CD14-positive monocyte (primary cell): ENCODE data around the gene CHST12. TPM values are rescaled to one million over a fixed set of nuclear protein-coding genes. Genes with fewer than 3 reads are reported as not detected.

Source experiments
- DNase-seq, 3 donors: peaks; one replicate each; pipeline ENCODE4 v3.0.0-alpha.2; 2011 to 2022
- H2AFZ ChIP-seq: 2 replicates; pipeline ENCODE4 v1.6.0; 2012; ENCODE audit warnings: mild to moderate bottlenecking, low read depth, low read length, inconsistent platforms; ENCODE audit not compliant: insufficient read depth, poor library complexity, severe bottlenecking
- H3K27ac ChIP-seq, 2 donors: 1 replicate in 1 of 2; 2 replicates in 1 of 2; pipeline ENCODE4 v1.5.1; 2012 to 2013; ENCODE audit warnings: low read length in 2 of 2, control low read depth in 1 of 2, inconsistent platforms in 1 of 2, low read depth in 1 of 2, mild to moderate bottlenecking in 1 of 2
- H3K27me3 ChIP-seq, 2 donors: one replicate each; pipeline versions ENCODE4 v1.6.0 to v1.6.1; 2011 to 2013; ENCODE audit warnings: low read length in 2 of 2; ENCODE audit not compliant: control insufficient read depth in 2 of 2, insufficient read depth in 2 of 2
- H3K36me3 ChIP-seq, 2 donors: replicated peaks in 1 of 2; 1 replicate in 1 of 2; 2 replicates in 1 of 2; pipeline versions ENCODE4 v1.5.1 to v1.6.1; 2012 to 2013; ENCODE audit warnings: low read length in 2 of 2, control low read depth in 1 of 2, inconsistent platforms in 1 of 2, mild to moderate bottlenecking in 1 of 2; ENCODE audit not compliant: insufficient read depth in 2 of 2, control insufficient read depth in 1 of 2
- H3K4me1 ChIP-seq, 2 donors: 1 replicate in 1 of 2; 2 replicates in 1 of 2; pipeline versions ENCODE4 v1.5.1 to v1.6.1; 2012 to 2013; ENCODE audit warnings: low read length in 2 of 2, control low read depth in 1 of 2, inconsistent platforms in 1 of 2, mild to moderate bottlenecking in 1 of 2, moderate library complexity in 1 of 2; ENCODE audit not compliant: insufficient read depth in 2 of 2, control insufficient read depth in 1 of 2
- H3K4me2 ChIP-seq: replicated peaks from 2 replicates; pipeline ENCODE3; 2012; ENCODE audit warnings: low read length, moderate library complexity, mild to moderate bottlenecking; ENCODE audit not compliant: poor library complexity, severe bottlenecking; ENCODE audit errors: extremely low read depth
- H3K4me3 ChIP-seq, 3 experiments: fragments of 200-600 bp in 1 of 3; sonication (generic) in 1 of 3; replicated peaks in 1 of 3; 1 replicate in 2 of 3; 2 replicates in 1 of 3; pipeline ENCODE4 v1.5.1; 2011 to 2013; ENCODE audit warnings: low read length in 3 of 3, mild to moderate bottlenecking in 3 of 3, control low read depth in 2 of 3, low read depth in 2 of 3, inconsistent platforms in 1 of 3, moderate library complexity in 1 of 3
- H3K79me2 ChIP-seq: 2 replicates; pipeline ENCODE4 v1.6.0; 2012; ENCODE audit warnings: mild to moderate bottlenecking, control low read depth, inconsistent platforms, low read length, moderate library complexity; ENCODE audit not compliant: insufficient read depth
- H3K9ac ChIP-seq: 2 replicates; pipeline ENCODE4 v1.6.0; 2017; ENCODE audit warnings: low read length, mild to moderate bottlenecking; ENCODE audit not compliant: insufficient read depth, poor library complexity, severe bottlenecking
- H3K9me3 ChIP-seq, 2 donors: replicated peaks in 1 of 2; 1 replicate in 1 of 2; 2 replicates in 1 of 2; pipeline versions ENCODE4 v1.5.1 to v1.6.1; 2012 to 2013; ENCODE audit warnings: low read length in 2 of 2, control low read depth in 1 of 2; ENCODE audit not compliant: control insufficient read depth in 1 of 2, insufficient read depth in 1 of 2
- H4K20me1 ChIP-seq: 2 replicates; pipeline ENCODE4 v1.6.0; 2012; ENCODE audit warnings: mild to moderate bottlenecking, low read length, control low read depth, moderate library complexity; ENCODE audit not compliant: insufficient read depth
- H3K27ac Mint-ChIP-seq, 7 donors: one replicate each; pipeline ENCODE4 v1.8.0; 2020; ENCODE audit warnings: mild to moderate bottlenecking in 7 of 7, mixed read lengths in 7 of 7, moderate library complexity in 6 of 7, inconsistent platforms in 2 of 7
- H3K27me3 Mint-ChIP-seq, 3 donors: one replicate each; pipeline ENCODE4 v1.8.0; 2021 to 2022; ENCODE audit warnings: low read depth in 3 of 3, mild to moderate bottlenecking in 3 of 3, mixed read lengths in 3 of 3, moderate library complexity in 3 of 3, inconsistent platforms in 1 of 3
- H3K36me3 Mint-ChIP-seq, 2 donors: one replicate each; pipeline ENCODE4 v1.8.0; 2020; ENCODE audit warnings: mixed read lengths in 2 of 2, inconsistent platforms in 1 of 2, mild to moderate bottlenecking in 1 of 2
- H3K4me1 Mint-ChIP-seq: one replicate; pipeline ENCODE4 v1.8.0; 2020; ENCODE audit warnings: mild to moderate bottlenecking, mixed read lengths
- H3K4me3 Mint-ChIP-seq, 2 donors: one replicate each; pipeline ENCODE4 v1.8.0; 2020; ENCODE audit warnings: mild to moderate bottlenecking in 2 of 2, mixed read lengths in 2 of 2, moderate library complexity in 1 of 2
- H3K9me3 Mint-ChIP-seq, 7 donors: one replicate each; pipeline ENCODE4 v1.8.0; 2020 to 2022; ENCODE audit warnings: mixed read lengths in 7 of 7, mild to moderate bottlenecking in 6 of 7, moderate library complexity in 6 of 7, inconsistent platforms in 2 of 7
- WGBS: methylation state at CpG from one replicate; pipeline ENCODE4 v1.1.5; 2013; ENCODE audit warnings: missing lambda C conversion rate; ENCODE audit not compliant: insufficient coverage; 5-methylcytosine and 5-hydroxymethylcytosine counted together
- intact Hi-C, 2 donors: fragments of 100-400 bp; cut with micrococcal nuclease; formaldehyde crosslinking; loops; one replicate each; pipeline versions ENCODE4 v1.15.0 to v1.15.1; 2023
- polyA plus RNA-seq, 3 donors: library from polyadenylated mRNA; depleted of rRNA in 1 of 3; unstranded in 2 of 3; stranded (reverse) in 1 of 3; fragments of 300-500 nt in 2 of 3; fragments of >200 nt in 1 of 3; fragmentation: Illumina TruSeq in 2 of 3; gene quantifications; 1 replicate in 2 of 3; 2 replicates in 1 of 3; pipeline ENCODE4 v1.2.3, GENCODE V29; 2012 to 2021
- TF ChIP-seq, protein P1 (sequence below): fragments of 200-600 bp; IDR thresholded peaks from one replicate; pipeline ENCODE4 v1.8.0; 2022; ENCODE audit warnings: antibody characterized with exemption, mild to moderate bottlenecking

CHST12 gene
- polyA plus RNA-seq, 3 donors: 5.8 to 10.6 (median 7.5) TPM

DNA sequence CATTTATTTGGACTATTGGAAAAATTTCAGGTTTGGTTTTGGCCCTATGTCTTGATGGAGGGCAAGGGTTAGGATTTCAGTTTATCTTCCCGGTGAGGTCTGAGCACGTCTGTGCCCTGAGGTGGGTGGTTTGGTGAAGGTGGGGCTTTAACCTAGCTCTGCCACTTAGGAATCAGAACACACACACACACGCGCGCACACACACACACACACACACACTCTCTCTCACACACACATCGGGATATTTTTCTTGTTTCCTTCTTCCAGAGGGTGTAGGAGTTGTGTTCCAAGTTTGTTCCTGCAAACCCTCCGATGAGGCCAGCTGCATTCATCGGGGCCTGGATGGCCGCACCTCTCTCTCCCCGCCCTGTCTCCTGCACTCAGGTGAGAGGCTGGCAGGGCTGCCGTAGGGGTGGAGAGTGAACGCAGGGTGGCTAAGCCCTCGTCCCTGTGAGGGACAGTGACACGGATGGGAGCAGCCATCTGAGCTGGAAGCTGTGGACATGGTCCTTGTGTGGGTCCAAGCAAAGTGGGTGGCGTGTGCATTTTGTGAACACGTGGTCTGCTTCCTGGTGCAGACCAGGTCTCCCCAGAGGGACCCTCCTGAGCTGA is 34.2 kb downstream of the CHST12 start:
- Histone ChIP-seq H2AFZ (no peak overlapping the region), H3K4me3 (no peak overlapping the region), H3K4me2 (no peak overlapping the region), H3K27me3 (no peaks in the 10 kb centered on the region), H3K79me2 (peaks cover 5% of the 10 kb centered on the region), H3K27ac (no peak overlapping the region), H3K9ac (no peak overlapping the region), H3K9me3 (no peaks in the 10 kb centered on the region), H3K36me3 (peaks cover 19 to 47% of the 10 kb centered on the region in 2 donors), H4K20me1 (no peaks in the 10 kb centered on the region), H3K4me1 (peaks cover 0 to 8% of the 10 kb centered on the region in 2 donors)
- intact Hi-C loops: no loop called here
- Mint-ChIP-seq H3K36me3 (peaks cover 57 to 67% of the 10 kb centered on the region in 2 donors), H3K27me3 (peaks cover 0 to 3% (median 2%) of the 10 kb centered on the region in 3 donors), H3K27ac (no peak overlapping the region), H3K9me3 (peaks cover 0 to 3% (median 0%) of the 10 kb centered on the region in 7 donors), H3K4me1 (peaks cover 19% of the 10 kb centered on the region), H3K4me3 (no peak overlapping the region)
- no peak for DNase-seq
- TF ChIP-seq, protein P1, sequence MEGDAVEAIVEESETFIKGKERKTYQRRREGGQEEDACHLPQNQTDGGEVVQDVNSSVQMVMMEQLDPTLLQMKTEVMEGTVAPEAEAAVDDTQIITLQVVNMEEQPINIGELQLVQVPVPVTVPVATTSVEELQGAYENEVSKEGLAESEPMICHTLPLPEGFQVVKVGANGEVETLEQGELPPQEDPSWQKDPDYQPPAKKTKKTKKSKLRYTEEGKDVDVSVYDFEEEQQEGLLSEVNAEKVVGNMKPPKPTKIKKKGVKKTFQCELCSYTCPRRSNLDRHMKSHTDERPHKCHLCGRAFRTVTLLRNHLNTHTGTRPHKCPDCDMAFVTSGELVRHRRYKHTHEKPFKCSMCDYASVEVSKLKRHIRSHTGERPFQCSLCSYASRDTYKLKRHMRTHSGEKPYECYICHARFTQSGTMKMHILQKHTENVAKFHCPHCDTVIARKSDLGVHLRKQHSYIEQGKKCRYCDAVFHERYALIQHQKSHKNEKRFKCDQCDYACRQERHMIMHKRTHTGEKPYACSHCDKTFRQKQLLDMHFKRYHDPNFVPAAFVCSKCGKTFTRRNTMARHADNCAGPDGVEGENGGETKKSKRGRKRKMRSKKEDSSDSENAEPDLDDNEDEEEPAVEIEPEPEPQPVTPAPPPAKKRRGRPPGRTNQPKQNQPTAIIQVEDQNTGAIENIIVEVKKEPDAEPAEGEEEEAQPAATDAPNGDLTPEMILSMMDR: no peak
- WGBS: 97% methylated on average over 10 of the region's 16 CpGs

DNA sequence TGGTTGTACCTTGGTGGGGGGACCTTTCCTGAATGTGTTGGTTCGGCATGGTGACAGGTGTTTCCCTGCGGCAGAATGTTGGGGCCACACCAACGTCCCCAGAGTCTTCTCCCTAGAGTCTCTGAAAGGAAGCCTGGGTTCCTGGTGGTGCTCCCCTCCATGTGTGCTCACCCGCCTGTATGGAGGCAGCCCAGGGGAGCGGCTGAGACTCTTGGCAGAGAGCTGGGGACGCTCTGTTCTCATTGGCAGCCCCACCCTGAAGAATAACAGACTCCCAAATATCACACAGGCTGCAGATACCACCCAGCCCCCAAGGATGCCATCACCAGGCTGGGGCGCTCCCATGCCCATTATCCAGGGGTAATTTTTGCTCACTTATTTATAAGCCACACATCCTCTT is 34.8 kb downstream of the CHST12 start:
- WGBS: 95% methylated on average over 4 of the region's 7 CpGs
- DNase-seq: no peak
- Histone ChIP-seq H4K20me1 (no peaks in the 10 kb centered on the region), H3K27me3 (no peaks in the 10 kb centered on the region), H3K36me3 (peaks cover 16 to 42% of the 10 kb centered on the region in 2 donors), H3K4me3 (no peak overlapping the region), H2AFZ (no peak overlapping the region), H3K27ac (no peak overlapping the region), H3K4me1 (peaks cover 0 to 8% of the 10 kb centered on the region in 2 donors), H3K4me2 (no peak overlapping the region), H3K9ac (no peak overlapping the region), H3K9me3 (no peaks in the 10 kb centered on the region), H3K79me2 (peaks cover 5% of the 10 kb centered on the region)
- Mint-ChIP-seq H3K4me1 (peaks cover 19% of the 10 kb centered on the region), H3K4me3 (no peak overlapping the region), H3K27ac (no peak overlapping the region), H3K9me3 (peaks cover 0 to 2% (median 0%) of the 10 kb centered on the region in 7 donors), H3K36me3 (peaks cover 53 to 62% of the 10 kb centered on the region in 2 donors), H3K27me3 (peaks cover 0 to 3% (median 2%) of the 10 kb centered on the region in 3 donors)
- TF ChIP-seq, protein P1: no peak
- intact Hi-C loops: no loop called here
